Activated T-cell treated with anti-CD3 and anti-CD28 coated beads, Interleukin-2, amount 50 U/mL, for 72 hours (primary cell): ENCODE results near the gene KIF5B. TPM values are rescaled to one million over a fixed set of nuclear protein-coding genes. Genes with fewer than 3 reads are reported as not detected.

Experiments used
- ATAC-seq, 2 donors: fragments of 150-1000 bp; cut with Tn5 transposase; replicated peaks in 1 of 2; 2 replicates each; pipeline ENCODE4 v1.10.0; 2021; ENCODE audit warnings: moderate library complexity in 2 of 2, mild to moderate bottlenecking in 1 of 2
- DNase-seq, 2 donors: peaks; one replicate each; pipeline ENCODE4 v3.0.0; 2021 to 2022; ENCODE audit warnings: mixed read lengths in 1 of 2
- H3K27ac Mint-ChIP-seq: one replicate; pipeline ENCODE4 v1.8.0; 2022; ENCODE audit warnings: mild to moderate bottlenecking, moderate library complexity, mixed read lengths
- H3K27me3 Mint-ChIP-seq: one replicate; pipeline ENCODE4 v1.8.0; 2022; ENCODE audit warnings: low read depth, mixed read lengths
- H3K36me3 Mint-ChIP-seq, 2 donors: one replicate each; pipeline ENCODE4 v1.8.0; 2022; ENCODE audit warnings: mixed read lengths in 2 of 2, mild to moderate bottlenecking in 1 of 2; ENCODE audit not compliant: insufficient read depth in 2 of 2
- H3K4me1 Mint-ChIP-seq: one replicate; pipeline ENCODE4 v1.8.0; 2022; ENCODE audit warnings: low read depth, mixed read lengths
- H3K4me3 Mint-ChIP-seq, 2 donors: one replicate each; pipeline ENCODE4 v1.8.0; 2022; ENCODE audit warnings: mild to moderate bottlenecking in 2 of 2, mixed read lengths in 2 of 2, moderate library complexity in 2 of 2
- H3K9me3 Mint-ChIP-seq, 2 donors: one replicate each; pipeline ENCODE4 v1.8.0; 2022; ENCODE audit warnings: mixed read lengths in 2 of 2
- total RNA-seq, 2 donors: library from RNA; stranded (reverse); gene quantifications; one replicate each; pipeline ENCODE4 v1.2.3, GENCODE V29; 2022

Gene KIF5B
- total RNA-seq, 2 donors from 2014 or later = 68.7 to 74.4 TPM

GRCh38 chr10:32031920-32032319, 24.3 kb downstream of the KIF5B start:
- H3K36me3 Mint-ChIP-seq = peaks cover 19 to 65% of the 10 kb centered on the region in 2 donors
- no peaks in the 10 kb centered on the region for H3K9me3 Mint-ChIP-seq
- DNase-seq (no peak), ATAC-seq (no peak)
- no peak overlapping the region for H3K4me3 Mint-ChIP-seq
- no peaks in the 10 kb centered on the region for H3K27me3 Mint-ChIP-seq
- peak overlapping the region; percentile 35 for H3K27ac Mint-ChIP-seq
- peaks cover 5% of the 10 kb centered on the region for H3K4me1 Mint-ChIP-seq

- DNase-seq (no peak), ATAC-seq (no peak)
- Mint-ChIP-seq H3K9me3 (no peaks in the 10 kb centered on the region), H3K27me3 (no peaks in the 10 kb centered on the region), H3K4me1 (peaks cover 5% of the 10 kb centered on the region), H3K4me3 (no peak overlapping the region), H3K27ac (peak overlapping the region; percentile 9), H3K36me3 (peaks cover 21 to 62% of the 10 kb centered on the region in 2 donors)
Observed at GRCh38 chr10:32031424-32031823, 24.8 kb downstream of the KIF5B start.

GRCh38 chr10:32028710-32029109, 27.5 kb downstream of the KIF5B start:
- no peak for ATAC-seq
- Mint-ChIP-seq H3K9me3 (no peaks in the 10 kb centered on the region), H3K36me3 (peaks cover 13 to 48% of the 10 kb centered on the region in 2 donors), H3K4me3 (no peak overlapping the region), H3K27ac (peak overlapping the region; percentile 90), H3K4me1 (peaks cover 5% of the 10 kb centered on the region), H3K27me3 (no peaks in the 10 kb centered on the region)
- DNase-seq = no peak

DNA sequence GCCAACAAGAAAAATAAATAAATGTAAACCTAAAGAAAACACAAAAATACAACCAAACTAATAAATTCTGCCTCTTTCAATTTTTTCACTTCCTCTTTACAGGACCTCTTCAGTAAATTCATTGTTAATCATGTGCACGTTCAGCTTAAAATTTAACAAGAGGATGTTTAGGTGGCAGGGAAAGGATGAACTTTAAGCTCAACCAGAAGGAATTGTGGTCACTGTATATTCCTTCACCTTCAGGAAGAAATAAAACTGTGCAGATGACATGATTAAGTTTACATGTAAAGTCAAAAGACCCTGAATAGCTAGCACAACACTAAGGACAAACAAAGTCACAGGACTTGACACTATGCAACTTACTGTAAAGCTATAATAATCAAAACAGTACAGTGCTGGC, 33.0 kb downstream of the KIF5B start:
- H3K9me3 Mint-ChIP-seq = no peaks in the 10 kb centered on the region
- no peak for ATAC-seq
- H3K27me3 Mint-ChIP-seq = no peaks in the 10 kb centered on the region

GRCh38 chr10:32017044-32017443, 39.2 kb downstream of the KIF5B start:
- Mint-ChIP-seq H3K9me3 (no peaks in the 10 kb centered on the region), H3K4me1 (no peaks in the 10 kb centered on the region), H3K27me3 (no peaks in the 10 kb centered on the region), H3K36me3 (peaks cover 7 to 39% of the 10 kb centered on the region in 2 donors), H3K4me3 (no peak overlapping the region), H3K27ac (no peak overlapping the region)
- no peak for DNase-seq
- no peak for ATAC-seq

More for the DNA sequence above, 33.0 kb downstream of the KIF5B start:
- DNase-seq = no peak
- Mint-ChIP-seq H3K4me3 (no peak overlapping the region), H3K36me3 (peaks cover 11 to 36% of the 10 kb centered on the region in 2 donors), H3K27ac (peak overlapping the region; percentile 79), H3K4me1 (no peaks in the 10 kb centered on the region)

DNA sequence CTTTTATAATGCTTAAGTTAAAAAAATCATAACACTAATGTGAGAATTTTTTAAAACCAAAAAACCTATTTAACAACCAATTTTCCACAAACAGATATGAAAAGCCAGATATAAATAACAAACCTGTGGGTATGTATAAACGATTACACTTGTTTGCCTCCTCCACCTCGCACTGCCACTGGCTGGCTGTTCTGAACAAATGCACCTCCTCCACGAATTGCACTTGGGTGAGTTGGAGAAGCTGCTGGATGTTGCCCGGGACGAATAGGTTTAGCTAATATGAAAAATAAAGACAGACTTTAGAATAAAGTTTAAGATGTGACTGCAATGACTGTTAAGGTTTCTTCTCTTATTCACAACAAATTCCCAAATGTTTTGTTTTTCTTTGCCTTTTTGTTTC, 40.8 kb downstream of the KIF5B start:
- H3K27ac Mint-ChIP-seq = peak overlapping the region; percentile 35
- DNase-seq = no peak
- peaks cover 5 to 37% of the 10 kb centered on the region in 2 donors for H3K36me3 Mint-ChIP-seq
- ATAC-seq = no peak
- H3K9me3 Mint-ChIP-seq = no peaks in the 10 kb centered on the region
- H3K4me1 Mint-ChIP-seq = no peaks in the 10 kb centered on the region
- no peaks in the 10 kb centered on the region for H3K27me3 Mint-ChIP-seq
- no peak overlapping the region for H3K4me3 Mint-ChIP-seq

GRCh38 chr10:32007026-32007425, 49.2 kb downstream of the KIF5B start:
- no peak for DNase-seq
- no peaks in the 10 kb centered on the region for H3K27me3 Mint-ChIP-seq
- H3K27ac Mint-ChIP-seq = no peak overlapping the region
- no peaks in the 10 kb centered on the region for H3K4me1 Mint-ChIP-seq
- H3K4me3 Mint-ChIP-seq = no peak overlapping the region
- no peak for ATAC-seq
- no peaks in the 10 kb centered on the region for H3K9me3 Mint-ChIP-seq
- peaks cover 0 to 13% of the 10 kb centered on the region in 2 donors for H3K36me3 Mint-ChIP-seq

- no peak overlapping the region for H3K4me3 Mint-ChIP-seq
- DNase-seq = peak; percentile 21 to 23
- peaks cover 0 to 8% of the 10 kb centered on the region in 2 donors for H3K36me3 Mint-ChIP-seq
- H3K27ac Mint-ChIP-seq = peak overlapping the region; percentile 52
- H3K9me3 Mint-ChIP-seq = no peaks in the 10 kb centered on the region
- no peaks in the 10 kb centered on the region for H3K27me3 Mint-ChIP-seq
- ATAC-seq = peak; percentile 64 to 69
- H3K4me1 Mint-ChIP-seq = no peaks in the 10 kb centered on the region
Observed at GRCh38 chr10:32005050-32005449, 51.2 kb downstream of the KIF5B start.

GRCh38 chr10:32004161-32004591, 52.0 kb downstream of the KIF5B start:
- Mint-ChIP-seq H3K9me3 (no peaks in the 10 kb centered on the region), H3K4me3 (no peak overlapping the region), H3K27ac (peak overlapping the region; percentile 52), H3K4me1 (no peaks in the 10 kb centered on the region), H3K36me3 (peaks cover 0 to 6% of the 10 kb centered on the region in 2 donors), H3K27me3 (no peaks in the 10 kb centered on the region)
- peak in 1 of 2 donors; percentile 14 for ATAC-seq
- DNase-seq = no peak

DNA sequence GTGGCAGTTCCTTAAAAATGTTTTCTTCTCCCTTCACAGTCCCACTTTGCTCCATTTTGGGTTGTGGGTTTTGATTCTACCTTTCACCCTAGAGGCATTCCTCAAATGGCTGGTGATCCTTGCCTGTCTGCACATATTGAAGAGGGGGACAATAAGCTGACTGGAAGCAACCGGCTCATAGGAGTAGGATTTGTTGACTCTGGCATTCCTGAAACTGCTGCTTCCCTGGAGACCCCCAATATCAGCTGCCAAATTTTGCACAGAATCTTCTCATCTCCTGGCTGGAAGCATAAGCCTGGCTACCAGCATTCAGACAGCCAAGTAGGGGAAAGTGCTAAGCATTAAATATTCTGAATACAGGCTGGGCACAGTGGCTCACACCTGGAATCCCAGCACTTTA, 53.7 kb downstream of the KIF5B start:
- no peaks in the 10 kb centered on the region for H3K9me3 Mint-ChIP-seq
- ATAC-seq = no peak
- no peak for DNase-seq
- peaks cover 0 to 4% of the 10 kb centered on the region in 2 donors for H3K36me3 Mint-ChIP-seq
- no peaks in the 10 kb centered on the region for H3K27me3 Mint-ChIP-seq
- no peaks in the 10 kb centered on the region for H3K4me1 Mint-ChIP-seq
- H3K4me3 Mint-ChIP-seq = no peak overlapping the region
- H3K27ac Mint-ChIP-seq = peak overlapping the region; percentile 70

- no peaks in the 10 kb centered on the region for H3K27me3 Mint-ChIP-seq
- no peaks in the 10 kb centered on the region for H3K36me3 Mint-ChIP-seq
- H3K27ac Mint-ChIP-seq = no peak overlapping the region
- ATAC-seq (no peak), DNase-seq (no peak)
- H3K9me3 Mint-ChIP-seq = no peaks in the 10 kb centered on the region
- no peak overlapping the region for H3K4me3 Mint-ChIP-seq
- no peaks in the 10 kb centered on the region for H3K4me1 Mint-ChIP-seq
Observed at GRCh38 chr10:32000937-32001336, 55.3 kb downstream of the KIF5B start.

- Mint-ChIP-seq H3K27ac (peak overlapping the region; percentile 59), H3K4me3 (no peak overlapping the region), H3K9me3 (no peaks in the 10 kb centered on the region), H3K27me3 (no peaks in the 10 kb centered on the region), H3K36me3 (no peaks in the 10 kb centered on the region), H3K4me1 (no peaks in the 10 kb centered on the region)
- ATAC-seq (no peak), DNase-seq (no peak)
Observed at GRCh38 chr10:31999836-32000235, 56.4 kb downstream of the KIF5B start.

DNA sequence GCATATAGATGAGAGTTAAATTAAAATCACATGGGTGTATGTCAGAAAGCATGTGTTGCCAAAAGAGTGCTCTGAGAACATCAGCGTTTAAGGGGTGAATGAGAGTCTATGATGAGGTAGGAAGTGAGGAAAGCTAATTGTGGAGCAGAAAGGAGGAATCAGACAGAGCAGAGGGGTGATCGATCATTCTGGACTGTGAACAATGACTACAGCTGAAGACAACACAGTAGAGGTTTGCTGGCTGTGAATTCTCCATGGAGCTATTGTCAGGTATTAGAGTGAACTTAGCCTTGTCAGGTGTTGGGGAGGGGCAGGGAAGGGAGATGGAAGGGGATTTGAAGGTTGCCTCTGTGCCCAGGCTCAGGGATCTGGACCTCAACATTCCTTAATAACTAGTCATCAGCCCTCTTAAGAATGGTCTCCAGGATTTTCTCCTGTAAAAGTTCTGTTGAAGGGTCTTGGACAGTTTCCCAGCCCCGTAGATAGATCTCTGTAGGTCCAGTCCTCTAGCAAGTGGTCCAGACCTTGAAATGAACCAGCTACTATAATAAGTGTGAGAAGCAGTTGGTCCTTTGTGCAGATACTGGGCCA, 57.1 kb downstream of the KIF5B start:
- H3K27ac Mint-ChIP-seq = no peak overlapping the region
- no peaks in the 10 kb centered on the region for H3K36me3 Mint-ChIP-seq
- no peaks in the 10 kb centered on the region for H3K27me3 Mint-ChIP-seq
- DNase-seq (no peak), ATAC-seq (peak in 1 of 2 donors; percentile 22)
- no peaks in the 10 kb centered on the region for H3K9me3 Mint-ChIP-seq
- H3K4me3 Mint-ChIP-seq = no peak overlapping the region
- H3K4me1 Mint-ChIP-seq = no peaks in the 10 kb centered on the region

- no peak overlapping the region for H3K27ac Mint-ChIP-seq
- no peaks in the 10 kb centered on the region for H3K36me3 Mint-ChIP-seq
- no peak for DNase-seq
- H3K9me3 Mint-ChIP-seq = no peaks in the 10 kb centered on the region
- H3K4me1 Mint-ChIP-seq = no peaks in the 10 kb centered on the region
- H3K4me3 Mint-ChIP-seq = no peak overlapping the region
- H3K27me3 Mint-ChIP-seq = no peaks in the 10 kb centered on the region
- no peak for ATAC-seq
Observed at GRCh38 chr10:31994926-31995325, 61.3 kb downstream of the KIF5B start.
